NCI-H2227 treated with DMSO at 0.1 percent for 48 hours (cell line): ENCODE data around the gene TFR2.
A peak's percentile ranks its signal among the peaks of the same experiment; 100 is the strongest.

Experiments
- DNase-seq: peaks from one replicate; lab custom pipeline; 2025; lab: John Stamatoyannopoulos, UW

The TFR2 gene

GRCh38 chr7:100641463-100641859, at the start of gene TFR2:
Gene TFR2, minus strand, starts transcription at chr7:100641552. Its CDS starts 43 bp downstream, at chr7:100641509.
- DNase-seq, result no peak

DNA sequence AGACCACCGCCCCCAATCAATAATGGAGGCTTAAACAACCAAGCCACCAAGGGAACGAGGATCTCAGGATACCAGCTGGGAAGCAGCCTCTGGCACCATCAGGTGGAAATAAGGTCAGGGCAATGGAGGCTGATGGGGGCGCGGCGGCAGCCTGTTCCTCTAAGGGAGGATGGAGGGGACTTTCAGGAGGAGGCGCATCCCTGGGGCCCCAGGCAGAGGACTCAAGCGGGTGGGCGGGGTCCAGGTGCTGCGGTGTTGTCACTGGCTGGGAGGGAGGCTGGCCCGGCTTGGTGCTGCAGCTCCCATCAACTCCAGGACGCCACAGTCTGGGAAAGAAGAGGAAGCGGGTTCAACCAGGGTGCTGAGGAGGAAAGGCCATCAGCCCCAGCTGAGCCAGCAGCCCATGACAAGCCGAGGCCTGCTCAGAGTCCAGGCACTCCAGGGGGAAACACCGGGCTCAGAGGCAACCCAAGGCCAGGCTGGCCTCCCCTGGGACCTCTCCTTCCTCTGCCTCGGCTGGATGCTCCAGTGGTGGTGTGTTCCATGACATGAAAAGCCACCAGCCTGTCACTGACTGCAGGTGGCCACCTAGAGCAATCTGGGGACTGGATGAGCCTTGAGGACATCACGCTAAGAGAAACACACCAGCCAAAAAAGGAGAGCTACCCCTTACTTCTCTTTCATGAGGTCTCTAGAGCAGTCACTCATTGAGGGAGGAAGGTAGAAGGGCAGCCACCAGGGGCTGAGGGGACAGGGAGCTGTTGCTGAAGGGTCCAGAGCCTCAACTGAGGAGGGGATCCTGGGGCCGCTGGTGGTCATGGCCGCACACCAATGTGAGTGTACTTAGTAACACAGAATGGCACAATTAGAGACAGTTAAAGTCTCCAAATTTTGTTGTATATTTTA, 48.1 kb upstream of the TFR2 start:
- no peak for DNase-seq

DNA sequence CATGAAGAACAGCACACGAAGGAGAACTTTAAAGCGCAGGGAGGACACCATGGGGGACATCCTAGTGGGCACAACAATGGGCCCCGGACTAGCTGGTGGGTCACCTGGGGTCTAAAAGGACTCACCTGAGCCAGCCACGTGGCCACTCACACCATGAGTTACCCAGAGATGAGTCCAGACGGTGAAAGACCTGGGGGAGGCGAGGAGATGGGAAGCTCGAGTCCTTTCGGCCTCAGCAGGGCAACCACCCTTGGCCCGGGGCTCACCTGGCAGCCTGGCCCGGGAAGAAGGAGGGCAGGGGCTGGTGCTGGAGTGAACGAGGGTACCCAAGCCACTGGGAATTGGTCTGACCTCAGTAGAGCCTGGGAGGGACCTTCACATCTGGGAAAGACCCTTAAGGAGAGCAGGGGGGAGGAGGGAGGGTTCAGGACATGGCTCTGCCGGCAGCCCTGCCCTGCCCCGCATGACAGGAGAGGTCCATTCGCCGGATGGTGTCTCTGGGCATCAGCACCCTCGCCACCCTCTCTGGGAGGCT, 47.0 kb upstream of the TFR2 start:
- DNase-seq, result no peak

GRCh38 chr7:100687751-100688300, 46.5 kb upstream of the TFR2 start:
- DNase-seq, result no peak

DNA sequence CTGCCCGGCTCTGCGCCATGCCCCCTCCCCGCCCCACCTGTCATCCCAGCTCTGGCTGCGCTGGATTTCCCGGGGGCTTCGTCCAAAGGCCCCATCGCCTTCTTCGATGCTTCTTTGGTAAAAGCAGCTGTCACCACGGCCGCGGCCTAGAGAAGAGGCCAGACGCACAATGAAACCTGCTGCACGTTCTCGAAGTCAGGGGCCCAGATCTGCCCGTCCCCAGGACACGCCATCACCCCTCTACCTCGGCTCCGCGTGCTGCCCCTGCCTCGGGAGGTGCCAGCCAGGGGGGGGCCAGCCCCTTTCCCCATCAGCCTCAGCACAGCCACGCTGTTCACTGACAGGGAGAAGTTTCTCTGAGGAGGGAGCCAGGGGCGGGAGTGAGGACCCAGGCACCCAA, 45.9 kb upstream of the TFR2 start:
- DNase-seq, result no peak

DNA sequence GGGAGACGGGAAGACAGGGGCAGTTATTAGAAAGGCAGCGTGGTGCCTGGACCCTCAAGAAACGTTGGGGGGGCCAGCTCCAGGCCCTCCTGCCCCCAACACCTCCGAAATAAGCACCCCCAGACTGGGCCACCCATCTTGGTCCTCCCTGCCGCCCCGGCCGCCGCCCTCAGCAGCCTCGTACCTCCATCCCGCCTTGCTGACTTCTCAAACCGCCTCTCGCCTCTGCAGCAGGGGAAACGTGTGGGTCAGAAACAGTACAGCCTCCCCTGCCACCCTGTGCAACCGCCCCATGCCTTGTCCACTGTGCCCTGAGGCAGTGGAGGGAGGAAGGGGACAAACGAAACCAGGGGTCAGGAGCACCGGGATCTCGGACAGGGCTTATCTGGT, 45.5 kb upstream of the TFR2 start:
- DNase-seq, result no peak

GRCh38 chr7:100686201-100686821, 45.0 kb upstream of the TFR2 start:
- peak; percentile 84 for DNase-seq

DNA sequence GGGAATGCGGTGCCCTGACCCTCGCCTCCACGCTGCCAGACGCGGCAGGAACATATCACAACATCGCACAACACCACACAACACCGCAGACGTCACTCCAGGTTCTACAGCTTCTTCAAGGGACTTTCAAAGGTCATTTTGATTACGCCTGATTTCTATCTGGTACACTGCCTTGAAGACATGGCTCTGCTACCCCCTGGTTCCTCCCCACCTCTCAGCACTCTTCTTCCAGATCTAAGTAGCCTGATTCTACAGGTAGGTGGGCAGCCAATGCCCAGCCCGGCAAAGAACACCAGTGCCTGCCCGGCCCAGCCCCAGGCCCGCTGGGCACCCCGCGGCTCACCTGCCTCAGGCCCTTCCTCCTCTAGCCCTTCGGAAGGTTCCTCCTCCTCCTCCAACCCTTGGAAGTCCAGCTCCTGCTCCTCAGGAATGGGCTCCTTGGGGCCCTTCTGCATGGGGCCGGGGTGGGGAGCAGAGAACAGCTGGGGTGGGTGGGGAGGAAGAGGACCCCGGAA, 44.3 kb upstream of the TFR2 start:
- no peak for DNase-seq

GRCh38 chr7:100685049-100685605, 43.8 kb upstream of the TFR2 start:
- DNase-seq, result no peak

DNA sequence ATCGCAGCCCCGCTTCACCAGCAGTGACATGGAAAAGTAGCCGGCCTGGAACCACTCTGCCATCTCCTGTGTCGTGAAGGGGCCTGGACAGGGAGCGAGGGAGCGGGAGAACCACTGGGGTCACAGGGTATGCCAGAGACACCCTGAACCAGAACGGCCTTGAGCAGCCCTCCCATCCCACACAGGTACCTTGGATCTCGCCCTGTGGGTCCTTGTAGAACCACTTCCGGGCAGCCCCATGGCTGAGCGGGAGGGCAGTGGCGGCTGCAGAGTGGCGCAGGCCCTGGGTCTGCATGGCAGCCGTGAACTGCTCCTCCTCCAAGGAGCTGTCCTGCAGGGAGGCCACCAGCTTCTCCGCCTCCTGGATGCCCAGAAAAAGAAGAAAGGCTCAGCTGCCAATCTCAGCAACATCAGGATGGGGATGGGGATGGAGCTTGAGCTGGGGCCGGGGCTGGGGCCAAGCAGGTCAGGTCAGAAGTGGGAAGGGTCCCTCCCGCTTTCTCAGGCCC, 43.2 kb upstream of the TFR2 start:
- no peak for DNase-seq

- no peak for DNase-seq
Observed at GRCh38 chr7:100683659-100684533, 42.5 kb upstream of the TFR2 start.

- DNase-seq, result no peak
Observed at GRCh38 chr7:100682991-100683658, 41.8 kb upstream of the TFR2 start.

- no peak for DNase-seq
Observed at GRCh38 chr7:100682228-100682741, 40.9 kb upstream of the TFR2 start.

GRCh38 chr7:100681491-100682227, 40.3 kb upstream of the TFR2 start:
- DNase-seq, result no peak

GRCh38 chr7:100680576-100681271, 39.4 kb upstream of the TFR2 start:
- peak; percentile 22 for DNase-seq

DNA sequence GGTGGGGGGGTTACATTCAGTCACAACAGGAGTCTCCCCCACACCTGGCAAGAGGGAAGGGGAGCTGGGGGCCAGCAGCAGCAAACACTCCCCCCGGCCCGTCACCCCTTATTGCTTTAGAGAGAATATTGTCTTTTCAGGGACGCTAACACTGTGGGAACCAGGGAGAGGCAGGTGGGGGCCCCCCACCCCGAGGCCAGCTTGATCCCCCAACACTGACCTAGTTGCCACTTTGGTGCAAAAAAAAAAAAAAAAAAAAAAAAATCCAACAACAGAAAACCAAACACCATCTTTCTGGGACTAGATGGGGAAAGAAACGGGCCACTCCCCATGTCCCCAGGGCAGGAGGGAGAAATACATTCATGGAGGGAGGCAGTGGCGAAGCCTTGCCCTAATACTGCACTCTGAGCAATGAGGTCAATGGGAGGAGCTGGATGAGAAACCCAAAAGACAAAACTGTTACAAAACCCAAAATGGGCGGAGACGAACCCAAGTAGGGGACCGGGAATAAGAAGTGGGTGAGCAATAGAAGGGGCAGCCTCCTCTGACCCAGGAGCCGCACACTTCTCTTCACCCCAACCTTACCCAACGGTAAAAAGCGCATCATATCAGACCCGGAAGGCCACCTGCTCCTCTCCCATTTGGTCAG, 38.7 kb upstream of the TFR2 start:
- no peak for DNase-seq

DNA sequence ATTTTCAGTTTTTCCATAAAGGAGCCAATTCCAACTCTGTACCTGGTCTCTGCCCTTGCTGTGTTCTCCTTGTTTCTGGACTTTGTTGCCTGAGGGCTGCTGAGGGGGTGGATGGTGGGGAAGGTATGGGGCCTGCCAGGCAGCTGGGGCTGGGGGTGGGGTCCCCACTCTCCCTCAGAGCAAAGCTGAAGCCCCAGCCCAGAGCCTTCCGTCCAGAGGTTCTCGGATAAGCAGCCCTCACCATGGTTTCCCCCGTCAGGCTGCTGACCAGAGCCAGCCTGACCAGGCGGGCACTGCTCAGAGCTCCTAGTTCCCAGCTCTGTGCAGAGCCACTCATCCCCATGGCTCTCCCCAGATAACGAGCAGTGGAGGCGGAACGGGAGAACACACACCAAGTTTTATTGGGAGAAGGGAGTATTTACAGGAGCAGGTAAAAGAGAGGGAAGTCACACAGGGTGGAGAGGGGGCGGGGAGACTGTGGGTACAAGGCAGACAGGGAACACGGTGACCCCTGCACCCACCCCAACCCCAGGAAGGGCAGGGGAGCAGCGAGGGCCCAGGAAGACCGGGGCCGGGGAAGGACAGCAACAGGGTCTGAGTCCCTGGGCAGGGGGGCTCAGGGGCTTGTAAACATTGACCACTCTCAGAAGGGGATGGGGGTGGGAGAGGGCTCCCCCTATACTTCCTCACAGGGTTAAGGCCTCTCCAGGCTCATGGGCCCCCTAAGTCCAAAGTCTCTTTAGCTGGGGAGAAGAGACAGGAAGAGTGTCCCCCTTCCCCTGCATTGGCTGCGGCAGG, 38.0 kb upstream of the TFR2 start:
- no peak for DNase-seq
